ENCODE data around the gene DCTN3.
"Not testable (repeated sequence)": the region's sequence is repeated elsewhere in the genome, so short reads cannot be mapped to it uniquely, and the experiment has no call there.

The DCTN3 gene

GRCh38 chr9:34647651-34648050 lies 27.4 kb upstream of the DCTN3 start:
- no peak for DNase-seq (ENCODE audit: low read depth in 1 of 2, low spot score in 1 of 2)

GRCh38 chr9:34647084-34647403 lies 26.7 kb upstream of the DCTN3 start:
- DNase-seq (ENCODE audit: low read depth in 1 of 2, low spot score in 1 of 2): no peak

- peak; percentile 94 to 95 for DNase-seq (ENCODE audit: low read depth in 1 of 2, low spot score in 1 of 2)
These were observed 26.2 kb upstream of the DCTN3 start, which contains the start of gene GALT for GRCh38 chr9:34646211-34647083. Gene GALT (plus strand): TSS chr9:34646675. CDS start chr9:34646705, 30 bp downstream.

GRCh38 chr9:34644766-34645314 lies 24.5 kb upstream of the DCTN3 start:
- DNase-seq (ENCODE audit: low read depth in 1 of 2, low spot score in 1 of 2): no peak

GRCh38 chr9:34642679-34643078 lies 22.4 kb upstream of the DCTN3 start:
- no peak for DNase-seq (ENCODE audit: low read depth in 1 of 2, low spot score in 1 of 2)

GRCh38 chr9:34639322-34639721 lies 19.0 kb upstream of the DCTN3 start:
- not testable (repeated sequence) for DNase-seq (ENCODE audit: low read depth in 1 of 2, low spot score in 1 of 2)

GRCh38 chr9:34638138-34638445 lies 17.8 kb upstream of the DCTN3 start:
- DNase-seq (ENCODE audit: low read depth in 1 of 2, low spot score in 1 of 2): no peak

GRCh38 chr9:34637356-34638137 lies 17.3 kb upstream of the DCTN3 start, which contains the start of gene SIGMAR1:
Gene SIGMAR1 (minus strand): TSS chr9:34637787. CDS start chr9:34637697, 90 bp downstream.
- DNase-seq (ENCODE audit: low read depth in 1 of 2, low spot score in 1 of 2): peak; percentile 89 to 91

GRCh38 chr9:34636791-34637355 lies 16.6 kb upstream of the DCTN3 start:
- DNase-seq (ENCODE audit: low read depth in 1 of 2, low spot score in 1 of 2): no peak

GRCh38 chr9:34635556-34635955 lies 15.3 kb upstream of the DCTN3 start:
- no peak for DNase-seq (ENCODE audit: low read depth in 1 of 2, low spot score in 1 of 2)

GRCh38 chr9:34634551-34635248 lies 14.4 kb upstream of the DCTN3 start:
- DNase-seq (ENCODE audit: low read depth in 1 of 2, low spot score in 1 of 2): no peak

GRCh38 chr9:34633851-34634550 lies 13.7 kb upstream of the DCTN3 start:
- DNase-seq (ENCODE audit: low read depth in 1 of 2, low spot score in 1 of 2): peak; percentile 56 to 69

GRCh38 chr9:34633166-34633565 lies 12.9 kb upstream of the DCTN3 start:
- no peak for DNase-seq (ENCODE audit: low read depth in 1 of 2, low spot score in 1 of 2)

- DNase-seq (ENCODE audit: low read depth in 1 of 2, low spot score in 1 of 2): no peak
These were observed 10.3 kb upstream of the DCTN3 start for GRCh38 chr9:34630402-34631154.

GRCh38 chr9:34629491-34629808 lies 9.2 kb upstream of the DCTN3 start:
- no peak for DNase-seq (ENCODE audit: low read depth in 1 of 2, low spot score in 1 of 2)

GRCh38 chr9:34628656-34629490 lies 8.6 kb upstream of the DCTN3 start, which contains the start of gene ARID3C:
Gene ARID3C (minus strand): TSS chr9:34629066. CDS start chr9:34628014, 1,052 bp downstream.
- no peak for DNase-seq (ENCODE audit: low read depth in 1 of 2, low spot score in 1 of 2)

GRCh38 chr9:34627716-34628655 lies 7.7 kb upstream of the DCTN3 start:
- no peak for DNase-seq (ENCODE audit: low read depth in 1 of 2, low spot score in 1 of 2)

GRCh38 chr9:34625186-34625486 lies 4.8 kb upstream of the DCTN3 start:
- DNase-seq (ENCODE audit: low read depth in 1 of 2, low spot score in 1 of 2): no peak
